ENCODE results near the gene BRD4. TPM values are rescaled to one million over a fixed set of nuclear protein-coding genes. Genes with fewer than 3 reads are reported as not detected.

The BRD4 gene
- total RNA-seq, 1 donor from 2014 or later: 67.4 TPM

GRCh38 chr19:15280048-15280725, 52.2 kb downstream of the BRD4 start:
- DNase-seq (peak; percentile 75), ATAC-seq (peak; percentile 78)
- intact Hi-C loops (cut with micrococcal nuclease): no loop called here

DNA sequence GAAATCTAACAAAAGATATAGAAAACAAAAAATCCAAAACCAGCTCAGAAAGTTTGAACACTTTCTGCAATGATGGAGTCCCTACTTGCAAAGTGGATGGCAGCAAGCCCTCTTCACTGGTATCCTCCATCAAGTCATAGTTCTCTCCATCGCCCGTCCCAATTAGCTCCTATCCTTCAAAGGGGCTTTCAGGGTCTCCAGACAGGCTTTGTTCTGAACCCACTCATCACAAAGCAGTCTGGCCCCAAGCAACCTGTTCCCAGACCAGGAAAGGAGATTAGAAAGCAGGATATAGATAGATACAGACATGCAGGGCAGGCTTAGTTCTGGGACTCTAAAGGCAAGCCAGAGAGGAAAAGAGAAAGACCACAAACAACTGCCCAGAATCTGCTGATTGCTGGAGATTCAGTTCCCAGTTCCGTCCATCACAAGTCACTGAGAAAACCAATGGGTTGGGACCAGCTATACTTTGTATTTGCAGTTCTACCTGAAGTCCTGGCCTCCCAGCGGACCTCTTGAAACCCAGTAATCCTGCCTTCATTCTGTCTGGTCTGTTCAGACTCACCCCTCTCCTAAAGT, 52.9 kb downstream of the BRD4 start:
- intact Hi-C loops (cut with micrococcal nuclease): no loop called here
- no peak for DNase-seq

DNA sequence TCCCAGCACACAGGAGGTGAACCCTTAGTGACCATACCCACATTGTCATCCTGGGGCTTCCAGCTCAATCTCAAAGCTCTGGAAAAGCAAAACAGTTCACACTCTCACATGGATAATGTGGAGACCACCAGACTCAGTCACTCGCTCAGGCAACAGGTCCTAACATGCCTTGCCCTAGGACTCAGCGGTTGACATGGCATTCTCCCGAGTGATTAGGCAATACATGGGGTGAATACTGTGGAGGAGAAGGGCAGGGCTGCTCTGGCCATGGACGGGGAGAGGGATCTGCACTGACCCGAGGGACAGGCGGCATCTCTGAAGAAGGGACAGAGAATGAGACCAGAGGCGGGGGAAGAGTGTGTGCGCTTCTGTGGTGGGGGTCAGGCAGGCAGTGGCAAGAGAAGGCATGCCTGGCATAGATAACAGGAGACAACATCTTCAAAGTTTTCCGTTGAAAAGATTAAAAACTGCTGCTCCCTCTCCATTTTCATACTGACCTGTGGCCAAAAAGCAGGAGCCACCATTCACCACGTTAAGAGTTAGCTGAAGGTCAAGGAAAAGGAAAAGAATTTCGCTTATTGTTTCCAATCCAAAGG, 55.6 kb downstream of the BRD4 start:
- intact Hi-C loops (cut with micrococcal nuclease): no loop called here
- DNase-seq (no peak), ATAC-seq (no peak)

More for the DNA sequence above, 52.9 kb downstream of the BRD4 start:
- ATAC-seq: no peak

DNA sequence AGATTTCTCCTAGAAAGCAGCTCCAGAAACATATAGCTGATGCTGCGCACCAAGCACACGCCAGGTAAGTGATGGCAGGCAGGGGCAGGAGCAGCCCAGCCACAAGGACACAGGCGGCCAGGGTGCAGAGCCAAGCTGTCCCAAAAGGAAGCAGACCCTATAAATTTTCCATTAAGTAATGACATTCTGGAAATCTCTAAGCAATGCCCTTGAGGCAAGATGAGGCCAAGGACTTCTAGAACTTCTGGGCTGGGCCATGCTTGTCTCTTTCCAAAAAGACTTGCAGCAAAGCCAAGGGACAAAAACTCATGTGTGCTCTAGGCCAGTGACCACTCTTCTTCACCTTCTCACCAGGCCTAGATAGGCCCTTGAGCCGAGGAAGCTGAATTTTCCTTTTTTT, 57.9 kb downstream of the BRD4 start:
- ATAC-seq: peak; percentile 68
- intact Hi-C loops (cut with micrococcal nuclease): no loop called here
- DNase-seq: peak; percentile 54

- ATAC-seq: no peak
- no peak for DNase-seq
- intact Hi-C loops (cut with micrococcal nuclease): no loop called here
Observed at GRCh38 chr19:15269806-15270205, 62.5 kb downstream of the BRD4 start.

- DNase-seq (no peak), ATAC-seq (no peak)
- intact Hi-C loops (cut with micrococcal nuclease): no loop called here
Observed at GRCh38 chr19:15268928-15269253, 63.4 kb downstream of the BRD4 start.

- intact Hi-C loops (cut with micrococcal nuclease): no loop called here
- no peak for DNase-seq
- no peak for ATAC-seq
Observed at GRCh38 chr19:15268192-15268927, 64.0 kb downstream of the BRD4 start.

DNA sequence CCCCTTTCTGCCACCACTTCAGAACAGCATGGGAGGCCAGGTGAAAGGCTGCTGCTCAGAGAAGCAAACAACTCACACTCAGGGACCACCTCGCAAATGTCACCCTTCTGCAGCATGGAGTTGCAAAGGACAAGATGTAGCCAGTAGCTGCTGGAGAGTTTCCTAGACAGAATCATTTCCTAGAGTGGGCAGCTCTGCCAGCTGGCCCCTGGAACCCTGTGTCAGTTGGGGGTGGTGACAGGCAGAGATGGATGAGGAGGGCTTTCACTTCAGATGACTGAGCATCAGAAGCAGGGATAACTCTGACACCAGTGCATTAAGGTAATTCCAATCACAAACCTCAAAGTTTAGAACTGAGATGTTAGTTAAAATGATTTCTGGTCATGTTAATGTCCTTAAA, 65.7 kb downstream of the BRD4 start:
- intact Hi-C loops (cut with micrococcal nuclease): no loop called here
- DNase-seq: no peak
- ATAC-seq: peak; percentile 36

GRCh38 chr19:15265850-15266248, 66.5 kb downstream of the BRD4 start:
- intact Hi-C loops (cut with micrococcal nuclease): no loop called here
- ATAC-seq: peak; percentile 86

DNA sequence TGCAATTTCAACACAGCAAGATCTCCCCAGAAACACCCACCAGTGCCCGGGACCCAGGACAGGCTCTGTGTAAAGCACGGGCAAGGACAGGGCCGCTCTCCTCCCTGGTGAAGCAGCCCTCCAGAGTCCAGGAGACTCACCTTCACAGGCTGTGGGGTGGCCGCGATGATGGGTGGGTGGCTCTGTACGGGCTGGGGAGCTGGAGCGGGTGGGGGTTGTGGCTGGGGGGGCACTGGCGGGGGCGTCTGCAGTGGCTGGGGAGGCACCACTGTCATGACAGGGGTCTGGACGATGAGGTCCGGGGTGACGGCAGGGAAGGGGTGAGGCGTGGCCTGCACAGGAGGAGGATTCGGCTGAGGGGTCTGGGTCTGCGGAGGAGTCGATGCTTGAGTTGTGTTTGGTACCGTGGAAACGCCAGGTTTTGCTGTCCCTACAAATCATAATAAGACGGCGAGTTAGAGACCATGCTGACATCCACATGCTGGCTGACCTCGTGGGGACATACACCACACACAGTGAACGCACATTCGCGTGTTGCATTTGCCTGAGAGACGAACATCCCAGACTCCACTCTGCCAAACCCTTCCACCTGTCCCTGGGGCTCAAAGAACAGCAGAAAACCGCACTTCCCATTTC, 67.0 kb downstream of the BRD4 start:
- ATAC-seq: peak; percentile 25

More at GRCh38 chr19:15265850-15266248, 66.5 kb downstream of the BRD4 start:
- peak; percentile 94 for DNase-seq

DNA sequence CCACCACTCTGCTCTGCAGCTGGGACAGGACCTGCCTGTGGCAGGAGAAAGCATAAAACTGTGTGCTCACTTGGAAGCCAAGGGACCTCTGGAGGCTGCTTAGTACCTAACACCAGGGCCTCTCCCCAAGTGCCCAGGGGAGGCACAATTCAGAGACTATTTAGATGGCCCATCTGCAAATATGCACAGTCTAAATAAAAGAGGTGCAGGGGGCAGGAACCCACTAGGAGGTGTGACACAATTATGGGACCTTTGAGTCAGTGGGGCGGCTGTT, 67.5 kb downstream of the BRD4 start:
- ATAC-seq: no peak
- intact Hi-C loops (cut with micrococcal nuclease): no loop called here
- DNase-seq: no peak

More for the DNA sequence above, 67.0 kb downstream of the BRD4 start:
- no peak for DNase-seq
- intact Hi-C loops (cut with micrococcal nuclease): no loop called here

GRCh38 chr19:15264061-15264932, 68.0 kb downstream of the BRD4 start:
- intact Hi-C loops (cut with micrococcal nuclease): no loop called here
- peak; percentile 87 for DNase-seq
- ATAC-seq: peak; percentile 38

GRCh38 chr19:15263361-15263985, 68.9 kb downstream of the BRD4 start:
- intact Hi-C loops (cut with micrococcal nuclease): no loop called here
- ATAC-seq: no peak
- no peak for DNase-seq

DNA sequence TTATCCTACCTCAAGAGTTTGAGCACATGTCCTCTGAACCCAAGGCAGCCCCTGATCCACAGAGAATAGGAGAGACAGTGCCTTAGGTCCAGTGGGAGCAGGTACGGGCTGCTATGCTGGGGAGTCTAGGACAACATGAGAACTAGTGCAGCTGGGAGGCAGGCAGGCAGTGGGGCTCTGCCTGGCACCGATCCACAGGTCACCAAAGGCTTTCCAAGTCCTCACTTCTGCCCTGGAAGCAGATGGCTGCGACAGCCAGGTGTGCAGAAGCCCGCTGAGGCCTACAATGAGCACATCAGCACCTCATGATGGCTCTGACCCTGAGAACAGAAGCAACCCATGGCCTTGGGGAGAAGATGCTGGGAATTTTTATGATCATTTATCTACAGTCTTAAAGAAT, 70.3 kb downstream of the BRD4 start:
- no peak for ATAC-seq
- DNase-seq: no peak
- intact Hi-C loops (cut with micrococcal nuclease): no loop called here

GRCh38 chr19:15260939-15261338, 71.4 kb downstream of the BRD4 start:
- DNase-seq (no peak), ATAC-seq (no peak)
- intact Hi-C loops (cut with micrococcal nuclease): no loop called here

DNA sequence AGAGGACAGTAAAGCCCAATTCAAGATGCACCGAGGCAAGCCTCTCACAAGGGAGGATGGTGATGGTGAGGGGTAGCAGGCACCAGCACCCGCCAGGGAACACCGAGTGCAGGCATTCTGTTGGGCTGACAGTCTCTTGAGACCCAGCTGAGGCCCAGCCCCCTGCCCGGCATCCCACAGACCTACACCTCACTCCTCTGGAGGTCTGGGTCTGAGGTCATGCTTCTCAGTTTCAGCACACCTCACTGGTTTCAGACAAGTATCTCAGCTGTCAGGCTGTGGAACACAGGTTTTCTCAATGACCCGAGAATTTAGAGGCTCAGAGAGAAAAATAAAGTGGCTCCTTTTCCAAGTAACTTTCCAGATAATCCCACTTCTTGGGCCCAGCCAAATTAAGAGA, 72.4 kb downstream of the BRD4 start:
- intact Hi-C loops (cut with micrococcal nuclease): no loop called here
- ATAC-seq (no peak), DNase-seq (no peak)

DNA sequence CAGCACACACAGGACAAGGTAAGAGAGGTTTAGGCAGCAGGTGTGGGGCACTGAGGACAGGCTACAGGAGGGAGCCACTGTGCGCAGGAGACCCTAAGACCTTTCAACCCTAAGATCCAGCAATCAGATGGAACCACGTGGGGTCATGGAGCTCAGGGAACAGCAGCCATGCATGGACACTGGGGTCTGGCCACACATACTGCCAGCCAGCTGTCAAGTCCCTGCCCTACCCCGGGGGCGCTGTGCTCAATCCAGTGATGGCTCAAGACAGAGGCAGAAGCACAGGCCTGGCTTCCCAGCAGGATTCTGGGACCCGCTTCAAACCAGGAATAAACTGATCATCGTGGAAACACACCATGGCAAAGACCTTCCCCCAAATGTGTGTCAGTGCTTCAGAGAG, 74.6 kb downstream of the BRD4 start:
- intact Hi-C loops (cut with micrococcal nuclease): no loop called here
- DNase-seq (no peak), ATAC-seq (no peak)

GRCh38 chr19:15256708-15257331, 75.5 kb downstream of the BRD4 start:
- intact Hi-C loops (cut with micrococcal nuclease): no loop called here
- ATAC-seq: no peak
- DNase-seq: no peak

Measured in left ventricle myocardium superior (tissue), 1 donor.